ENCODE measurements around the gene SLC22A7. TPM values are rescaled to one million over a fixed set of nuclear protein-coding genes. Genes with fewer than 3 reads are reported as not detected.

The SLC22A7 gene
- polyA plus RNA-seq, 1 donor (not counting 4 experiments of a cell fraction or from before 2014, with no cell fraction given): not detected

- Histone ChIP-seq H3K4me2 (ENCODE audit: control insufficient read depth, extremely low read depth, insufficient read depth, low read depth, low read length) (no peak overlapping the region), H3K36me3 (ENCODE audit: control insufficient read depth in 2 of 2, extremely low read depth in 1 of 2, insufficient read depth in 2 of 2, low read length in 2 of 2) (no peaks in the 10 kb centered on the region), H3K79me2 (ENCODE audit: control insufficient read depth, insufficient read depth, low read length) (no peaks in the 10 kb centered on the region), H2AFZ (ENCODE audit: control insufficient read depth, low read length) (no peak overlapping the region), H3K27me3 (ENCODE audit: control insufficient read depth, extremely low read depth, insufficient read depth, low read length) (peaks cover 47% of the 10 kb centered on the region), H3K4me3 (ENCODE audit: control insufficient read depth in 2 of 3, extremely low read depth in 1 of 3, insufficient read depth in 2 of 3, low read depth in 1 of 3, low read length in 3 of 3) (no peak overlapping the region), H3K9ac (ENCODE audit: control insufficient read depth, extremely low read depth, insufficient read depth, low read length) (no peak overlapping the region), H4K20me1 (ENCODE audit: control insufficient read depth, extremely low read depth, insufficient read depth, low read length) (no peaks in the 10 kb centered on the region), H3K9me1 (ENCODE audit: control insufficient read depth, extremely low read depth, insufficient read depth, low read length) (no peaks in the 10 kb centered on the region), H3K27ac (ENCODE audit: control insufficient read depth, insufficient read depth, low read length) (no peak overlapping the region), H3K4me1 (ENCODE audit: control insufficient read depth, extremely low read depth, insufficient read depth, low read length) (no peaks in the 10 kb centered on the region), H3K9me3 (ENCODE audit: control insufficient read depth, low read depth, low read length) (no peaks in the 10 kb centered on the region)
- dilution Hi-C loops (cut with MboI; ENCODE audit: extremely low pct_ligation_motif_present, low sequenced_read_pairs): no loop called here
- TF ChIP-seq CTCF (optimal IDR thresholded peaks at IDR 0.05 in 1 of 3, IDR thresholded peaks at IDR 0.05 in 1 of 3, conservative IDR thresholded peaks at IDR 0.05 in 1 of 3; ENCODE audit: extremely low read depth in 1 of 3, insufficient read depth in 2 of 3, low read length in 3 of 3) (no peak), EZH2 (IDR thresholded peaks at IDR 0.05; ENCODE audit: low read length) (no peak)
- FAIRE-seq: no peak
- DNase-seq (ENCODE audit: low read depth, low spot score): no peak
Measured at GRCh38 chr6:43276577-43277305, 21.3 kb upstream of the SLC22A7 start.

GRCh38 chr6:43277306-43277642 lies 20.8 kb upstream of the SLC22A7 start:
- dilution Hi-C loops (cut with MboI; ENCODE audit: extremely low pct_ligation_motif_present, low sequenced_read_pairs): no loop called here
- Histone ChIP-seq H2AFZ (ENCODE audit: control insufficient read depth, low read length) (no peak overlapping the region), H3K4me1 (ENCODE audit: control insufficient read depth, extremely low read depth, insufficient read depth, low read length) (no peaks in the 10 kb centered on the region), H3K9me1 (ENCODE audit: control insufficient read depth, extremely low read depth, insufficient read depth, low read length) (no peaks in the 10 kb centered on the region), H3K4me2 (ENCODE audit: control insufficient read depth, extremely low read depth, insufficient read depth, low read depth, low read length) (no peak overlapping the region), H3K9ac (ENCODE audit: control insufficient read depth, extremely low read depth, insufficient read depth, low read length) (no peak overlapping the region), H3K36me3 (ENCODE audit: control insufficient read depth in 2 of 2, extremely low read depth in 1 of 2, insufficient read depth in 2 of 2, low read length in 2 of 2) (no peaks in the 10 kb centered on the region), H3K9me3 (ENCODE audit: control insufficient read depth, low read depth, low read length) (no peaks in the 10 kb centered on the region), H3K27me3 (ENCODE audit: control insufficient read depth, extremely low read depth, insufficient read depth, low read length) (peaks cover 42% of the 10 kb centered on the region), H3K27ac (ENCODE audit: control insufficient read depth, insufficient read depth, low read length) (no peak overlapping the region), H3K79me2 (ENCODE audit: control insufficient read depth, insufficient read depth, low read length) (no peaks in the 10 kb centered on the region), H3K4me3 (ENCODE audit: control insufficient read depth in 2 of 3, extremely low read depth in 1 of 3, insufficient read depth in 2 of 3, low read depth in 1 of 3, low read length in 3 of 3) (no peak overlapping the region), H4K20me1 (ENCODE audit: control insufficient read depth, extremely low read depth, insufficient read depth, low read length) (no peaks in the 10 kb centered on the region)
- DNase-seq (ENCODE audit: low read depth, low spot score) (no peak), FAIRE-seq (no peak)
- TF ChIP-seq CTCF (optimal IDR thresholded peaks at IDR 0.05 in 1 of 3, IDR thresholded peaks at IDR 0.05 in 1 of 3, conservative IDR thresholded peaks at IDR 0.05 in 1 of 3; ENCODE audit: extremely low read depth in 1 of 3, insufficient read depth in 2 of 3, low read length in 3 of 3): no peak
- no peak for TF ChIP-seq EZH2 (IDR thresholded peaks at IDR 0.05; ENCODE audit: low read length)
